CD4-positive, alpha-beta T cell treated with Interleukin-12 subunit alpha and Interleukin-12 subunit beta, for 1 hour (primary cell): ENCODE results near the gene RAB11FIP5.

Experiments used
- DNase-seq: peaks from one replicate; pipeline ENCODE4 v3.0.0-alpha.2; 2020

RAB11FIP5 gene

GRCh38 chr2:73031095-73031678, 81.6 kb downstream of the RAB11FIP5 start:
- DNase-seq: no peak

GRCh38 chr2:73028841-73029240, 83.9 kb downstream of the RAB11FIP5 start:
- no peak for DNase-seq

GRCh38 chr2:73027340-73027739, 85.4 kb downstream of the RAB11FIP5 start:
- no peak for DNase-seq

GRCh38 chr2:73023497-73023896, 89.3 kb downstream of the RAB11FIP5 start:
- DNase-seq: no peak
